MM.1S (cell line): ENCODE measurements around the gene C6.

Experiments used
- DNase-seq: peaks from one replicate; pipeline ENCODE4 v3.0.0-alpha.2; 2015
- H2AFZ ChIP-seq: fragments of 300-600 bp; sonication (generic); 2 replicates; pipeline ENCODE4 v1.6.0; 2016; ENCODE audit warnings: antibody characterized with exemption, low read length
- H3F3A ChIP-seq: fragments of 300-600 bp; sonication (generic); 2 replicates; pipeline ENCODE4 v1.6.1; 2016; ENCODE audit warnings: mild to moderate bottlenecking, antibody characterized with exemption, low read length, moderate library complexity, mixed read lengths; ENCODE audit not compliant: insufficient read depth
- H3K27ac ChIP-seq: fragments of 300-600 bp; sonication (generic); 2 replicates; pipeline ENCODE4 v1.5.1; 2016; ENCODE audit warnings: mild to moderate bottlenecking, low read length
- H3K27me3 ChIP-seq: fragments of 300-600 bp; sonication (generic); replicated peaks from 2 replicates; pipeline ENCODE4 v1.6.0; 2016; ENCODE audit warnings: low read length; ENCODE audit not compliant: insufficient read depth
- H3K36me3 ChIP-seq: fragments of 300-600 bp; sonication (generic); replicated peaks from 2 replicates; pipeline ENCODE4 v1.6.1; 2016; ENCODE audit warnings: mild to moderate bottlenecking, low read length, mixed read lengths; ENCODE audit not compliant: insufficient read depth
- H3K4me1 ChIP-seq: fragments of 300-600 bp; sonication (generic); 2 replicates; pipeline ENCODE4 v1.6.1; 2016; ENCODE audit warnings: low read length, mixed read lengths
- H3K4me2 ChIP-seq: fragments of 300-600 bp; sonication (generic); 2 replicates; pipeline ENCODE4 v1.6.0; 2016; ENCODE audit warnings: low read depth, low read length
- H3K4me3 ChIP-seq: fragments of 300-600 bp; sonication (generic); 2 replicates; pipeline ENCODE4 v1.5.1; 2016; ENCODE audit warnings: low read length, mixed read lengths
- H3K79me2 ChIP-seq: fragments of 300-600 bp; sonication (generic); 2 replicates; pipeline ENCODE4 v1.6.1; 2016; ENCODE audit warnings: mixed run types, low read length, mixed read lengths
- H3K9ac ChIP-seq: fragments of 300-600 bp; sonication (generic); 2 replicates; pipeline ENCODE4 v1.6.1; 2016; ENCODE audit warnings: low read length, mixed read lengths
- H3K9me2 ChIP-seq: fragments of 300-600 bp; sonication (generic); replicated peaks from 2 replicates; pipeline ENCODE4 v1.6.1; 2016; ENCODE audit warnings: mild to moderate bottlenecking, low read length, mixed read lengths; ENCODE audit not compliant: insufficient read depth
- H3K9me3 ChIP-seq: fragments of 300-600 bp; sonication (generic); replicated peaks from 2 replicates; pipeline ENCODE4 v1.6.1; 2016; ENCODE audit warnings: mild to moderate bottlenecking, low read length, mixed read lengths; ENCODE audit not compliant: insufficient read depth
- H4K20me1 ChIP-seq: fragments of 300-600 bp; sonication (generic); 2 replicates; pipeline ENCODE4 v1.6.1; 2016; ENCODE audit warnings: mild to moderate bottlenecking, low read length, moderate library complexity, mixed read lengths; ENCODE audit not compliant: insufficient read depth
- CTCF ChIP-seq: fragments of 300-600 bp; sonication (generic); IDR thresholded peaks from 2 replicates; pipeline ENCODE4 v1.5.1; 2016; ENCODE audit warnings: antibody characterized with exemption, low read length, mixed read lengths
- EZH2 ChIP-seq: fragments of 300-600 bp; sonication (generic); optimal IDR thresholded peaks from 2 replicates; pipeline ENCODE3; 2017; ENCODE audit warnings: low read depth, mild to moderate bottlenecking, antibody characterized with exemption, low read length, mixed read lengths
- EZH2phosphoT487 ChIP-seq: fragments of 300-600 bp; sonication (generic); IDR thresholded peaks from 2 replicates; pipeline ENCODE4 v1.6.1; 2018; ENCODE audit warnings: antibody characterized with exemption, low read length

C6 gene

GRCh38 chr5:41154491-41154890 is 58.8 kb downstream of the C6 start:
- no peak overlapping the region for H3K4me2 ChIP-seq
- no peaks in the 10 kb centered on the region for H3K9me3 ChIP-seq
- TF ChIP-seq EZH2 (no peak), EZH2phosphoT487 (no peak), CTCF (no peak)
- no peaks in the 10 kb centered on the region for H3K79me2 ChIP-seq
- H3F3A ChIP-seq = no peaks in the 10 kb centered on the region
- no peaks in the 10 kb centered on the region for H3K36me3 ChIP-seq
- no peak overlapping the region for H3K9ac ChIP-seq
- DNase-seq = no peak
- H3K27me3 ChIP-seq = no peaks in the 10 kb centered on the region
- H3K27ac ChIP-seq = no peak overlapping the region
- no peak overlapping the region for H2AFZ ChIP-seq
- no peaks in the 10 kb centered on the region for H4K20me1 ChIP-seq
- no peaks in the 10 kb centered on the region for H3K9me2 ChIP-seq
- H3K4me1 ChIP-seq = no peaks in the 10 kb centered on the region
- no peak overlapping the region for H3K4me3 ChIP-seq

GRCh38 chr5:41151564-41151963 is 61.8 kb downstream of the C6 start:
- H3K9me2 ChIP-seq = no peaks in the 10 kb centered on the region
- TF ChIP-seq EZH2 (no peak), EZH2phosphoT487 (no peak), CTCF (no peak)
- no peaks in the 10 kb centered on the region for H3K4me1 ChIP-seq
- H3K9ac ChIP-seq = no peak overlapping the region
- H2AFZ ChIP-seq = no peak overlapping the region
- no peaks in the 10 kb centered on the region for H3K27me3 ChIP-seq
- H3K4me3 ChIP-seq = no peak overlapping the region
- no peaks in the 10 kb centered on the region for H4K20me1 ChIP-seq
- no peak overlapping the region for H3K27ac ChIP-seq
- H3K36me3 ChIP-seq = no peaks in the 10 kb centered on the region
- H3K79me2 ChIP-seq = no peaks in the 10 kb centered on the region
- DNase-seq = no peak
- H3K9me3 ChIP-seq = no peaks in the 10 kb centered on the region
- no peak overlapping the region for H3K4me2 ChIP-seq
- H3F3A ChIP-seq = no peaks in the 10 kb centered on the region

- Histone ChIP-seq H3F3A (no peaks in the 10 kb centered on the region), H3K4me3 (no peak overlapping the region), H3K9me2 (no peaks in the 10 kb centered on the region), H3K27ac (no peak overlapping the region), H3K27me3 (no peaks in the 10 kb centered on the region), H3K9ac (no peak overlapping the region), H2AFZ (no peak overlapping the region), H3K79me2 (no peaks in the 10 kb centered on the region), H3K36me3 (no peaks in the 10 kb centered on the region), H4K20me1 (no peaks in the 10 kb centered on the region), H3K4me1 (no peaks in the 10 kb centered on the region), H3K4me2 (no peak overlapping the region), H3K9me3 (no peaks in the 10 kb centered on the region)
- DNase-seq = no peak
- TF ChIP-seq EZH2phosphoT487 (no peak), EZH2 (no peak), CTCF (no peak)
Observed at GRCh38 chr5:41148448-41148847, 64.9 kb downstream of the C6 start.
